Activated CD8-positive, alpha-beta T cell treated with anti-CD3 and anti-CD28 coated beads, Interleukin-2, amount 10 ng/mL, durations not matched to agents 7 days and 5 days (primary cell): ENCODE results near the gene RDH11. TPM values are rescaled to one million over a fixed set of nuclear protein-coding genes. Genes with fewer than 3 reads are reported as not detected.
A peak's percentile ranks its signal among the peaks of the same experiment; 100 is the strongest.

Experiments
- ATAC-seq: fragments of 150-1000 bp; cut with Tn5 transposase; one replicate; pipeline ENCODE4 v1.10.0; 2021; ENCODE audit warnings: moderate library complexity
- CTCF ChIA-PET: fragments of 350-600 bp; sonication (Branson Sonifier 250); formaldehyde crosslinking; loops from one replicate; lab custom pipeline; 2021; ENCODE audit warnings: antibody characterized with exemption; lab: Charles Lee
- POLR2A ChIA-PET: fragments of 350-600 bp; sonication (Branson Sonifier 250); formaldehyde crosslinking; loops from one replicate; lab custom pipeline; 2021; ENCODE audit warnings: antibody characterized with exemption; lab: Charles Lee
- DNase-seq: peaks from one replicate; pipeline ENCODE4 v3.0.0-alpha.2; 2020
- H3K27ac Mint-ChIP-seq: one replicate; pipeline ENCODE4 v1.8.0; 2021; ENCODE audit warnings: mild to moderate bottlenecking, mixed read lengths
- H3K27me3 Mint-ChIP-seq: one replicate; pipeline ENCODE4 v1.8.0; 2021; ENCODE audit warnings: low read depth, mixed read lengths
- H3K36me3 Mint-ChIP-seq: one replicate; pipeline ENCODE4 v1.8.0; 2021; ENCODE audit warnings: low read depth, mixed read lengths
- H3K4me1 Mint-ChIP-seq: one replicate; pipeline ENCODE4 v1.8.0; 2021; ENCODE audit warnings: low read depth, mixed read lengths
- H3K4me3 Mint-ChIP-seq: one replicate; pipeline ENCODE4 v1.8.0; 2021; ENCODE audit warnings: mild to moderate bottlenecking, mixed read lengths
- H3K9me3 Mint-ChIP-seq: one replicate; pipeline ENCODE4 v1.8.0; 2022; ENCODE audit warnings: mixed read lengths; ENCODE audit not compliant: insufficient read depth
- total RNA-seq, 2 experiments: library from RNA; stranded (reverse); gene quantifications; one replicate each; pipeline ENCODE4 v1.2.3, GENCODE V29; 2021

Gene RDH11
- total RNA-seq, 2 experiments from 2014 or later: 48.8 to 57.1 TPM

GRCh38 chr14:67650151-67650550 is 45.4 kb downstream of the RDH11 start:
- ATAC-seq: no peak
- ChIA-PET CTCF (interaction anchor here (1.7 kb wide), 1 partner anchor 54 kb away, joined by 4 read pairs; no protein-coding TSS in a partner anchor), POLR2A (no interaction called here)
- Mint-ChIP-seq H3K4me3 (no peak overlapping the region), H3K36me3 (peaks cover 38% of the 10 kb centered on the region), H3K27me3 (no peaks in the 10 kb centered on the region), H3K27ac (no peak overlapping the region), H3K4me1 (no peaks in the 10 kb centered on the region), H3K9me3 (no peaks in the 10 kb centered on the region)
- DNase-seq: no peak

DNA sequence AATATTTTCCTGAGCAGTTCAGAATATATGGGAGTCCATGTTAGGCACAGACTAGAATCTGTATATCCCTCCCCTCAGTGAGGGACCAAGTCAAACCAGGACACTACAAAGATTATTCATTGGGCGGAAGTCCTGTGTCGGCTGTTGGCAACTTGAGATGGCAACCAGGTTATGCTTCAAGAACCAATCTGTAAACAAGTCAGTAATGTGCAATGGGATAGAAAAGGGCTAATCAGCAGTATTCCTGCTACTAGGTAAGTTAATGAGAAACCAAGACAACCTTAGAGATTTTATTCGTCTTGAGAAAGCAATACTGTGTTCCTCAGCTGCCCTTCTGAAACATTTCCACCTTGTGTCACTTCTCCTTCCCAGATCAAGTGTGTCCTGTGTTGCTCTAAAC is 49.4 kb downstream of the RDH11 start:
- Mint-ChIP-seq H3K27ac (no peak overlapping the region), H3K36me3 (peaks cover 31% of the 10 kb centered on the region), H3K9me3 (no peaks in the 10 kb centered on the region), H3K4me3 (no peak overlapping the region), H3K27me3 (no peaks in the 10 kb centered on the region), H3K4me1 (peaks cover 8% of the 10 kb centered on the region)
- no peak for ATAC-seq
- POLR2A ChIA-PET: no interaction called here
- CTCF ChIA-PET: no interaction called here
- no peak for DNase-seq

- CTCF ChIA-PET: no interaction called here
- H3K4me1 Mint-ChIP-seq: peaks cover 8% of the 10 kb centered on the region
Measured at GRCh38 chr14:67645414-67645813, 50.1 kb downstream of the RDH11 start.

DNA sequence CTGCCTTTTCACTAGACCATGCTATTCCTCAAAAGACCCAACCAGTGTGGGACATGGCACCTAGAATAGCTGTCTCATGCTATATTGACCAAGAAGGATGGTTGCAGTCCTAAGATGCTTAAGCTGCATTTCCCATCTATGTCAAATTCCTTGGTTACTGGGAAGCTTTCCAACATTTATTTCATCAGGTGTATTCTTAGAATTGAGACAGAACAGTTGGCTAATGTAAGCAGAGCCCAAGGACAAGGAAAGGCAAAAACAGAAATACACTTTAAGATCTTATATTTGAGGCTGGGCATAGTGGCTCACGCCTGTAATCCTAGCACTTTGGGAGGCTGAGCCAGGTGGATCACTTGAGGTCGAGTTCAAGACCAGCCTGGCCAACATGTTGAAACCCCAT is 51.1 kb downstream of the RDH11 start:
- no peaks in the 10 kb centered on the region for H3K27me3 Mint-ChIP-seq
- no peak overlapping the region for H3K27ac Mint-ChIP-seq
- ChIA-PET POLR2A (interaction anchor here (0.9 kb wide), 1 partner anchor 50 kb away, joined by 4 read pairs; no protein-coding TSS in a partner anchor), CTCF (interaction anchor here (1.3 to 4.5 kb wide), 5 partner anchors 21 to 59 kb away, joined by 3 to 18 read pairs (median 5); no protein-coding TSS in a partner anchor)
- no peaks in the 10 kb centered on the region for H3K9me3 Mint-ChIP-seq
- ATAC-seq (no peak), DNase-seq (no peak)
- no peak overlapping the region for H3K4me3 Mint-ChIP-seq
- H3K36me3 Mint-ChIP-seq: peaks cover 18% of the 10 kb centered on the region
- H3K4me1 Mint-ChIP-seq: peaks cover 8% of the 10 kb centered on the region

More at GRCh38 chr14:67645414-67645813, 50.1 kb downstream of the RDH11 start:
- Mint-ChIP-seq H3K4me3 (no peak overlapping the region), H3K27ac (no peak overlapping the region), H3K27me3 (no peaks in the 10 kb centered on the region), H3K9me3 (no peaks in the 10 kb centered on the region), H3K36me3 (peaks cover 24% of the 10 kb centered on the region)
- DNase-seq (no peak), ATAC-seq (no peak)
- POLR2A ChIA-PET: no interaction called here

GRCh38 chr14:67643713-67644112 is 51.9 kb downstream of the RDH11 start:
- peaks cover 18% of the 10 kb centered on the region for H3K36me3 Mint-ChIP-seq
- no peaks in the 10 kb centered on the region for H3K27me3 Mint-ChIP-seq
- peaks cover 8% of the 10 kb centered on the region for H3K4me1 Mint-ChIP-seq
- H3K27ac Mint-ChIP-seq: no peak overlapping the region
- no peaks in the 10 kb centered on the region for H3K9me3 Mint-ChIP-seq
- DNase-seq (no peak), ATAC-seq (no peak)
- CTCF ChIA-PET: interaction anchor here (1.3 to 4.5 kb wide), 5 partner anchors 22 to 60 kb away, joined by 3 to 18 read pairs (median 5); no protein-coding TSS in a partner anchor
- H3K4me3 Mint-ChIP-seq: no peak overlapping the region
- POLR2A ChIA-PET: no interaction called here

DNA sequence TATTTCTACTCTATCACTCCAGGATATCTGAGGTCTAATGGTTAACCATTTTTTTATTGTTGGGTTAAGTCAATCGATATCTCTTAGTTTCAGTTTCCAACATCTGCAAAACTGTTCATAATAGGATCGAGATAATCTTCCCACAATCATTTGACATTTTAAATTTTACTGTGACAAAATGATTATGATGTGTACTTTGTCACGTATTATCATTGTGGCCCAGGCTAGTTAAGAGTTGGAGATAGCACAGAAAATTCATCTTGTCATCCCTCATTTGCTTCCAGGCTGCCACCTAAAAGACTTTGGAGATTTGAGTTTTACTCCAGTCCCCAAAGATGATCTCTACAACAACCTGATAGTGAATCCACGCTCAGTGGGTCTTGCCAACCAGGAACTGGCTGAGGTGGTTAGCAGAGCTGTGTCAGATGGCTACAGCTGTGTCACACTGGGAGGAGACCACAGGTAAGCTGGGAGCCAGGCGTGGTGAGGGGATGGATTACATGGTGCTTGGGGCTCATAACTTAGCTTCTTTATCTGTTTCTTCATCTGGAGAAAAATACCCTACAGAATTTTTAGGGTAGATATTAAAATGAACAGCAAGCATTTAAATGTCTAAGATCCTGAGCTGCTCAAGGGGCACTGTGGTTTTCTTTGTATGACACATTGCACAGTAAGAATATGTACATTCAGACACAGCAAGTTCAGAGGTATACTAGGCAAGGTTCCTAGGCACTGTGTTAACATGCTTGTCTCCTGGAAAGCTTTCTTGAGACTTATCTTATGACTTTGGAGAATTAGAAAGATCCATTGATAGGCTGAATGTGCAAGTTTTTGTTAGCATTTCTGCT is 53.4 kb downstream of the RDH11 start:
- H3K4me1 Mint-ChIP-seq: peaks cover 8% of the 10 kb centered on the region
- H3K4me3 Mint-ChIP-seq: no peak overlapping the region
- ATAC-seq (peak; percentile 64), DNase-seq (no peak)
- ChIA-PET CTCF (interaction anchor here (0.7 to 4.5 kb wide), 5 partner anchors 10 to 62 kb away, joined by 3 to 18 read pairs (median 5); partner anchors contain the start of gene PIGH), POLR2A (no interaction called here)
- no peaks in the 10 kb centered on the region for H3K9me3 Mint-ChIP-seq
- no peaks in the 10 kb centered on the region for H3K27me3 Mint-ChIP-seq
- no peak overlapping the region for H3K27ac Mint-ChIP-seq
- peaks cover 18% of the 10 kb centered on the region for H3K36me3 Mint-ChIP-seq

DNA sequence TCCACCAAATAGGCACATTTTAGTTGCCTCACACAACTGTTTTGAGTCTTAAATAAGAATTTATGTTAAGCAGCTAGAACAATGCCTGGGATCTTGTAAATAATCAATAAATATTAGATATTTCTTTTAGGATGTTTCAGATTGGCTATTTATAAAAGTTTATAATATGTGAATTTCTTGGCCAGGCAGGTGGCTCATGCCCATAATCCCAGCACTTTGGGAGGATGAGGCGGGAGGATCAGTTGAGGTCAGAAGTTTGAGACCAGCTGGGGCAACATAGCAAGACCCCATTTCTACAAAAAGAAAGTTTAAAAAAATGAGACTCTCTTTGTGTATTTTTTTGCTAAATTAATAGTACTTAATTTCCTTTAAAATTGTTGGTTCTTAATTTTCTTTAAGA is 54.1 kb downstream of the RDH11 start:
- peaks cover 14% of the 10 kb centered on the region for H3K36me3 Mint-ChIP-seq
- no peaks in the 10 kb centered on the region for H3K9me3 Mint-ChIP-seq
- H3K27me3 Mint-ChIP-seq: no peaks in the 10 kb centered on the region
- H3K4me1 Mint-ChIP-seq: peaks cover 8% of the 10 kb centered on the region
- ATAC-seq (no peak), DNase-seq (no peak)
- ChIA-PET POLR2A (no interaction called here), CTCF (interaction anchor here (1.0 to 4.5 kb wide), 4 partner anchors 11 to 62 kb away, joined by 3 to 18 read pairs (median 10); no protein-coding TSS in a partner anchor)
- H3K4me3 Mint-ChIP-seq: no peak overlapping the region
- no peak overlapping the region for H3K27ac Mint-ChIP-seq

- ChIA-PET POLR2A (no interaction called here), CTCF (interaction anchor here (0.7 kb wide), 1 partner anchor 39 kb away, joined by 3 read pairs; the partner anchor contains the start of gene PIGH)
- Mint-ChIP-seq H3K4me1 (peaks cover 8% of the 10 kb centered on the region), H3K27ac (no peak overlapping the region), H3K9me3 (no peaks in the 10 kb centered on the region), H3K27me3 (no peaks in the 10 kb centered on the region), H3K36me3 (peaks cover 6% of the 10 kb centered on the region), H3K4me3 (no peak overlapping the region)
- no peak for ATAC-seq
- no peak for DNase-seq
Measured at GRCh38 chr14:67638642-67639041, 56.9 kb downstream of the RDH11 start.

DNA sequence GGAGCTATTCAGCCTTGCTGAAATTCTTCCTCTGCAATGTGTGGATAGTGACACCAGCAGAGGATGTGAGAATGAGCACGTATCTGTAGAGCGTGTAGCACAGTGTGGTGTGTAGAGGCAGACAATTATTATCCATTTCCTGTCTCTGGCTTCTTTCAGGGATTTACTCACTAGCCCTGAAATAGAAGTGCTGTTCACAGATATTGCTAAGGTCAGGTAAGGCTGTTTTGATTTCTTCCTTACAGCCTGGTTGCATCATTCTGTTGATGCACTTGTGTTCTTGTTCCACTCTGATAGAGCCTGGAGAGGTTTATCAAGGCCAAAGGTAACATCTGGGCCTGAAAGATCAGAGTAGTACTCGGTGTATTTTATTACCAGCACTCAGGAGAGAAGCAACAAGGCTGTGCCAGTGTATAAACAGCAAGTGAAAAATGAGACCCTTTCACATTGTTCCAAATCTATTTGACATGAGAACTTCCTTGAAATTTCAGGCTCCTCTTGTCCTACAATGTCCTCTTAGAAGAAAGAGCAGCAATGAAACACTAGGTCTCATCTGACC is 59.1 kb downstream of the RDH11 start:
- POLR2A ChIA-PET: no interaction called here
- Mint-ChIP-seq H3K36me3 (no peaks in the 10 kb centered on the region), H3K4me1 (no peaks in the 10 kb centered on the region), H3K4me3 (no peak overlapping the region), H3K9me3 (no peaks in the 10 kb centered on the region), H3K27ac (no peak overlapping the region), H3K27me3 (no peaks in the 10 kb centered on the region)
- CTCF ChIA-PET: interaction anchor here (2.0 kb wide), 1 partner anchor 17 kb away, joined by 4 read pairs; no protein-coding TSS in a partner anchor
- DNase-seq: no peak
- no peak for ATAC-seq

- Mint-ChIP-seq H3K4me1 (no peaks in the 10 kb centered on the region), H3K27me3 (no peaks in the 10 kb centered on the region), H3K27ac (no peak overlapping the region), H3K36me3 (no peaks in the 10 kb centered on the region), H3K4me3 (no peak overlapping the region), H3K9me3 (no peaks in the 10 kb centered on the region)
- DNase-seq (no peak), ATAC-seq (no peak)
- CTCF ChIA-PET: interaction anchor here (0.7 kb wide), 2 partner anchors 33 to 62 kb away, joined by 3 to 4 read pairs; no protein-coding TSS in a partner anchor
- POLR2A ChIA-PET: no interaction called here
Measured at GRCh38 chr14:67633451-67634147, 62.0 kb downstream of the RDH11 start.

- CTCF ChIA-PET: interaction anchor here (1.0 to 2.3 kb wide), 3 partner anchors 12 to 46 kb away, joined by 3 to 10 read pairs (median 4); no protein-coding TSS in a partner anchor
- POLR2A ChIA-PET: no interaction called here
- Mint-ChIP-seq H3K4me1 (no peaks in the 10 kb centered on the region), H3K36me3 (no peaks in the 10 kb centered on the region), H3K27me3 (no peaks in the 10 kb centered on the region), H3K9me3 (no peaks in the 10 kb centered on the region), H3K4me3 (no peak overlapping the region), H3K27ac (no peak overlapping the region)
- ATAC-seq (no peak), DNase-seq (no peak)
Measured at GRCh38 chr14:67630938-67631337, 64.6 kb downstream of the RDH11 start.
